Measurements from ENCODE around the gene TRIM44.

- TF ChIP-seq, protein P1, sequence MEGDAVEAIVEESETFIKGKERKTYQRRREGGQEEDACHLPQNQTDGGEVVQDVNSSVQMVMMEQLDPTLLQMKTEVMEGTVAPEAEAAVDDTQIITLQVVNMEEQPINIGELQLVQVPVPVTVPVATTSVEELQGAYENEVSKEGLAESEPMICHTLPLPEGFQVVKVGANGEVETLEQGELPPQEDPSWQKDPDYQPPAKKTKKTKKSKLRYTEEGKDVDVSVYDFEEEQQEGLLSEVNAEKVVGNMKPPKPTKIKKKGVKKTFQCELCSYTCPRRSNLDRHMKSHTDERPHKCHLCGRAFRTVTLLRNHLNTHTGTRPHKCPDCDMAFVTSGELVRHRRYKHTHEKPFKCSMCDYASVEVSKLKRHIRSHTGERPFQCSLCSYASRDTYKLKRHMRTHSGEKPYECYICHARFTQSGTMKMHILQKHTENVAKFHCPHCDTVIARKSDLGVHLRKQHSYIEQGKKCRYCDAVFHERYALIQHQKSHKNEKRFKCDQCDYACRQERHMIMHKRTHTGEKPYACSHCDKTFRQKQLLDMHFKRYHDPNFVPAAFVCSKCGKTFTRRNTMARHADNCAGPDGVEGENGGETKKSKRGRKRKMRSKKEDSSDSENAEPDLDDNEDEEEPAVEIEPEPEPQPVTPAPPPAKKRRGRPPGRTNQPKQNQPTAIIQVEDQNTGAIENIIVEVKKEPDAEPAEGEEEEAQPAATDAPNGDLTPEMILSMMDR (IDR thresholded peaks at IDR 0.05; ENCODE audit: low read length), result no peak
- TF ChIP-seq EZH2 (IDR thresholded peaks at IDR 0.05; ENCODE audit: borderline replicate concordance, low read length), result no peak
Measured at GRCh38 chr11:35622070-35622469, 40.5 kb upstream of the TRIM44 start.

Data from OCI-LY1 (cell line).